SH-SY5Y (cell line): ENCODE data around the gene SASH3.

Experiments
- GATA2 ChIP-seq: IDR thresholded peaks from 2 replicates; pipeline ENCODE4 v1.6.1; 2011; ENCODE audit warnings: mild to moderate bottlenecking, low read depth, low read length
- GATA3 ChIP-seq: IDR thresholded peaks from 2 replicates; pipeline ENCODE4 v1.6.1; 2011; ENCODE audit warnings: low read depth, mild to moderate bottlenecking, low read length, moderate library complexity

GRCh38 chrX:129790146-129790545 lies 10.4 kb downstream of the SASH3 start:
- no peak for TF ChIP-seq GATA2
- no peak for TF ChIP-seq GATA3
